ENCODE data around the gene KDM4B.
A peak's percentile ranks its signal among the peaks of the same experiment; 100 is the strongest.

The KDM4B gene

GRCh38 chr19:5048727-5049553, 80.0 kb downstream of the KDM4B start:
- DNase-seq (ENCODE audit: low spot score) (peak; percentile 87), FAIRE-seq (no peak)

DNA sequence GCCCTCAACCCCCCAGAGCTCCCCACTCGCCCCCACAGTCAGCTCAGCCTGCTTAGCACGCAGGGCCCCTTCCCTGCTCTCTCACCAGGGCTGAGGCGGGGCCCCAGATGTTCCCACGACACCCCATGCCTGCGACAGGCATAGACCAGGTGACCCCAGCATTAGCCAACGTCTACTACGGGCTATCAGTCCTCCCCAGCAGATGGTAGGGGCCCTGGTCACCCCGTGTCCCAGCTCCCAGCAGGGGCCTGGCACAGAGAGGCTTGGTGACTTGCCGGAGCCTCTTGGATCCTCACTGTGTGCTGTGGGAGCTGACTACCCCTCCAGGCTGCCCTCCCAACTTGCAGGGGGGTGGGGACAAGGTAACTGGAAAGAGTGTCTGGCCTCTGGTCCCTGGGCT, 80.6 kb downstream of the KDM4B start:
- no peak for FAIRE-seq

DNA sequence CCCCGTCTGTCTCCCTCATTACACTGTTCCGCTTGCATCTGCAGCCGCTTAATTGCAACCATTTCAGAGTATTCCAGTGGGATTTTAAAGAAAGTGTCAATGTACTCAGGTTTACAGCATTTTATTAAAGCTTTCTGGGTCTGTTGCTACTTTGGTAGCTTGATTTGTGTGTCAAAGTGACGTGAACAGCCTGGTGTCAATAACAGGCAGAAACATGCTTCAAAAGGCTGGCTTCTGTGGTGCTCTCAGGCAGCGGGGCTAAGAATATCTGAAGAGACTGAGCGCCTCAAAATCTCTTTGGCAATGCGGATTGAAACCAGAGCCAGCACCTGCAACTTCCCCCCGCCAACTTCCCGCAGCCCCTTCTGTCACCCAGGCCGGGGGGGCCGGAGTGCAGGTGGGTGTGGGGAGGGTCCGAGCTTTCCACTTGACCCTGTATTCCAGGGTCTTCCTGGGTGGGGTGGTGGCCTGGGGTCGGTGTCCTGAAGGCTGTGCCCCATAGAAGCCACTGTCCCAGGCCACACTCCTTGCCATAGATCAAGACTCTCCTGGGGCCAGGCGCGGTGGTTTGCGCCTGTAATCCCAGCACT, 81.2 kb downstream of the KDM4B start:
- DNase-seq (ENCODE audit: low spot score) (no peak), FAIRE-seq (no peak)

More for the DNA sequence above, 80.6 kb downstream of the KDM4B start:
- no peak for DNase-seq (ENCODE audit: low spot score)

DNA sequence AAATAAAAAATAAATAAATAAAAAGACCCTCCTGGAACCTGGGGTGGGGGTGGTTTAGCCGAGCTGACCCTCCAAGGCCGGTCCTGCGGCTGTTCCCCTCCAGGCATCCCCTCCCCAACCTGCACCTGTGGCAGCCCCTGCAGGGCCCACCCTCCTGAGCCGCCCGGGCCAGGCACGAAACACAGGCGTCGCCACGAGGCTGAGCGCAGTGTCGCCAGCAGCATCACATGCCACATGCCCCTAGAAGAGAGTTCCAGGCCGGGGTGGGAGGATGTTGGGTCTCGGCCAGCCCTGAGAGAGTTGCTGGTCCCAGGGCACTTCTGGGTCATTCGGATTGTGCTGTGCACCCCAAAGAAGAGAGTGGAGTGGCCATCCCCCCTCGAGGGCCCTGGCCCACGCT, 82.0 kb downstream of the KDM4B start:
- no peak for DNase-seq (ENCODE audit: low spot score)
- no peak for FAIRE-seq

GRCh38 chr19:5051619-5052018, 82.7 kb downstream of the KDM4B start:
- DNase-seq (ENCODE audit: low spot score) = no peak
- no peak for FAIRE-seq

- DNase-seq (ENCODE audit: low spot score) (no peak), FAIRE-seq (no peak)
Measured at GRCh38 chr19:5052515-5052914, 83.6 kb downstream of the KDM4B start.

DNA sequence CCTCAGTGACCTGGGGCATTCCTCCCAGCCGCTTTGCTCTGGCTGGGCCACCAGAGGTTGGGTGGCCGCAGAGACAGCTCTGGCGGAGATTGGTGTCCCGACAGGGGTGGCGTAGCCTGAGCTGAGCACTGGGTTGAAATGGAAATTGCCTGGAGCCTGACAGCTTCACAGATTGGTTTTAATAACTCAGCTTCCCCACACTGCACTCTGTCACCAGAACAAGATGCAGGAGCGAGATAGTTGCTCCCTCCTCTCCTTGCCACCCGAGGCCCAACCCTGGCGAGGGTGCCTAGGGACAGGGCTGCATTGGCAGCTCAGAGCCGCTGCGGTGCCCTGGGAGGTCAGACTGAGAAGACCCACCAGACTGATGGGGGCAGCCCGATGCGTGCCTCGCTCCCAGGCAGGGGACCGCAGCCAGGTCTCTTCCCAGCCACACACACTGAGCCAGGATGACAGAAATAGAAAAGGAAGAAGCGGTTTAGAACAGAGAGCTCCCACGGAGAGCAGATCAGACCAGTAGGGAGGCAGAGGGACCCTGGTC, 84.1 kb downstream of the KDM4B start:
- no peak for DNase-seq (ENCODE audit: low spot score)
- no peak for FAIRE-seq

- FAIRE-seq (no peak), DNase-seq (ENCODE audit: low spot score) (no peak)
Measured at GRCh38 chr19:5053661-5054060, 84.7 kb downstream of the KDM4B start.

DNA sequence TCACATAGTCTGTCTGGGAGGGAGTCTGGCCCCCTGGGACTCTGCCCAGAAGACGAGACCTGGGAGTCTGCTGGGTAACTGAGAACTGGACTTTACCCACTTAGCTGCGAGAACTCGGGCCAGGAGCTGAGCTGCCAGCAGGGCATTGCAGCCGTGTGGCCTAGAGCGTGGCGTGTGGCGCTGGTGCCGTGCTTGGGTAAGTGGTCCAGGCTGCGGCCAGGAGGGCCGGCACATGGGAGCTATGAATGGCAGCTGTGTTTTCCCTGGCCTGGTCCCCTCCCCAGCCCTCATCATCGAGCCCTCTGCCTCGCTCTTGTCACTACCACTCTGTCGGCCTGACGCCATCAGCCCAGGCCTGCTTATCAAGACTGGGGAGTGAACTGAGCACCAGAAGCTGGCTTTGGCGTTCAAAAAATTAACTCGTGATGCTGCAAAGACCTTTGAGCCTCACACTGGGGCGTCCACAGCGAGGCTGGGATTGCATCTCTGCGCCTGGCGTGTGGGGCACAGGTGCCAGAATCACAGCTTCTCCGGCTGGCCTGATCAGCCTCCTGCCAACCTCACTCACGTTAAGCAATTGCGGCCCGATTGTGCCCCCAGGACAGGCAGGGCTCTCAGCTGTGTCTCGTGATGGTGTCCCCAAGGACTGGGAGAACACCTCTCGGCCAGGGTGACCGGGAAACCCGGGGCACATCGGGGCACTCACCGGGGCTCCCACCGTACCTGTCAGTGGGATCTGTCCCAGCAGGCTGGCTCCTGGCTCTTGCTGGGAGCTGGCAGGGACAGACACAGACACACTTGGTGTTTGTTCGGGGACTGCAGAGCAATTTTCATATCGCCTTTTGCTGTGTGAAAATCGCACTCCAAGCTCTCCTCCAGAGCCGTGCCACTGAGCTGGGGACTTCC, 85.9 kb downstream of the KDM4B start:
- no peak for FAIRE-seq

DNA sequence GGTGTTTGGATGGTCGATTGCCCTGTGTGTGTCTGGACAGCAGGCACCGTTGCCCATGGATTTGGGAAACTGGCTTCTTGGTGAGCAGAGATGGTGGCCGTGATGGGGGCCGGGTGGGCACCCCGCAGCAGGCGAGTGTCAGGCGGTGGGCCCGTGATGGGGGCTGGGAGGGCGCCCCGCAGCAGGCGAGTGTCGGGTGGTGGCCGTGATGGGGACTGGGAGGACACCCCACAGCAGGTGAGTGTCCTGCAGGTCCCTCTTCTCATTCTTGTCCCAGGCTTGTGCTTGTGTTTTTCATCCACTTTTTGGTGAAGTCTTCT, 86.5 kb downstream of the KDM4B start:
- DNase-seq (ENCODE audit: low spot score) (no peak), FAIRE-seq (no peak)

More for the DNA sequence above, 85.9 kb downstream of the KDM4B start:
- no peak for DNase-seq (ENCODE audit: low spot score)

- DNase-seq (ENCODE audit: low spot score) (peak; percentile 65), FAIRE-seq (peak; percentile 30)
Measured at GRCh38 chr19:5057860-5058259, 88.9 kb downstream of the KDM4B start.

GRCh38 chr19:5058521-5059212, 89.8 kb downstream of the KDM4B start:
- no peak for FAIRE-seq
- DNase-seq (ENCODE audit: low spot score) = no peak

DNA sequence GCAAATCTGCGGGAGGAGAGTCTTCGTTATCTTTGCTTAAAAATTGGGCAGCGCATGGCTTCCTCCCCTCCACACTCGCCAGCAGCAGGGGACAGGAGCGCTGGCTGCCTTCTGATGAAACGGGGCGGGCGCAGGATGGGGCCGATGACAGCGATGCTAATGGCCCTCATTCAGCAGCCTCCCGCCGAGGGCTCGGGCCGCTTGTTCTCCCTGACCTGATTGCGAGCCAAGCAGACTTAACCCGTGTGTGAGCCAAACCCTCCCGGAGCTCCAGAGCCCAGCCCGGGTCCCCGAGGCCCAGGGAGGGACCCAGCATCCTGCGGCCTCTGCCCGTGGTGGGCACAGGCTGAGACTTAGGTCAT, 90.3 kb downstream of the KDM4B start:
- no peak for DNase-seq (ENCODE audit: low spot score)
- FAIRE-seq = no peak

- DNase-seq (ENCODE audit: low spot score) (no peak), FAIRE-seq (no peak)
Measured at GRCh38 chr19:5059793-5060192, 90.9 kb downstream of the KDM4B start.

DNA sequence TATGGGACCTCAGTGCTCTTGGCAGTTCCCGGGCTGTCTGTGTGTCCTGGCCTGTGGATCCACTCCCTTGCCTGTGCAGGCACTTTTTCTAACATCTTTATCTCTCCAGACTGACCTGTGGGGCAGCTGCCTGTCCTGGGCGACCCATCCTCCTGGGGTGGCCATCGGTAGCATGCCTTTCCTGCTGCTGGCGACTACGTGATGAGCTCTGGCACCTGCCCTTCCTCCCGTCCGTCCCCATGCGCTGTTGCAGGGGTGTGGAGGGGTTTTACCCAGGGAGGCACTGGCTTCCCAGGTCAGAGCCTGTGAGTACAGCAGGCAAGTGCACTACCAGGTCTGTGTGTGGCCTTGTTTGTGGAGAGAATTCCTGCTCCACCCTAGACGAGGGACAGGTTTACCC, 93.3 kb downstream of the KDM4B start:
- DNase-seq (ENCODE audit: low spot score) (no peak), FAIRE-seq (no peak)

GRCh38 chr19:5062799-5063198, 93.9 kb downstream of the KDM4B start:
- FAIRE-seq (no peak), DNase-seq (ENCODE audit: low spot score) (no peak)

DNA sequence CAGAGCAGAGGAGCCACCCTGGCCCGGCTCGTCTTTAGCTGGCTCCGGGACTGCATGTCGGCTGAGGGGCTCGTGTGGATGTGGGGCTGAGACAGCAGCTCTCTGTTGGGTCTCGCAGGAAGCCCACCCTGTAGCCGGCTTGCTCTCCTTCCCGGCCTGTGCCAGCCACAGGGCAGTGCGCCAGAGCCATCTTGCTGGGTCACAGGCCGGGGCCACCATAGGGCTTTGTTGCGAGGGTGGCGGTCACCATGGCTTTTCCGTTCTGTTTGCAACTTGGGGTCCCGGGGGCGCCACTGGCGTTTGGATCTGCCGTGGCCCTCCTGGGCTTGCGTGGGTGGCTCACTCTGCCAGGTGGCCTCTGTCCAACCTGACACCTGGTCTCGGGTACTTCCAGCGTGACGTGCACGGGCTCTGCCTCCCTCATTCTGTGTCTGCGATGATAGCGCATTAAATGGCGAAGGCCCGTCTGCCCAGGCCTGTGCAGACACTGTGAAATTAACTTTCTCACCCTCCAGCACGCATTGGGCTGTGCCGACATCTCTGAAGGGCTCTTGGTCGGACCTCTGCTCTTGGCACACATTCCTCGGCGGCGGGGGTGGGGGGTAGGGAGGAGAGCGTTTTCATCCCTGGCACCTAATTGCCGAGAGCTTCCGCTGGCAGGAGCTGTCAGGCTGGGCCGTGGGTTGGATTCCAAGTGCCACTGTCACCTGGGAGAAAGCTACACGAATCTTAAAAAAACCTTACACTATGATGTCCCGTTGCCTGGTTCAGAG, 95.1 kb downstream of the KDM4B start:
- DNase-seq (ENCODE audit: low spot score) = no peak
- FAIRE-seq = no peak

- DNase-seq (ENCODE audit: low spot score) (no peak), FAIRE-seq (no peak)
Measured at GRCh38 chr19:5064896-5065295, 96.0 kb downstream of the KDM4B start.

DNA sequence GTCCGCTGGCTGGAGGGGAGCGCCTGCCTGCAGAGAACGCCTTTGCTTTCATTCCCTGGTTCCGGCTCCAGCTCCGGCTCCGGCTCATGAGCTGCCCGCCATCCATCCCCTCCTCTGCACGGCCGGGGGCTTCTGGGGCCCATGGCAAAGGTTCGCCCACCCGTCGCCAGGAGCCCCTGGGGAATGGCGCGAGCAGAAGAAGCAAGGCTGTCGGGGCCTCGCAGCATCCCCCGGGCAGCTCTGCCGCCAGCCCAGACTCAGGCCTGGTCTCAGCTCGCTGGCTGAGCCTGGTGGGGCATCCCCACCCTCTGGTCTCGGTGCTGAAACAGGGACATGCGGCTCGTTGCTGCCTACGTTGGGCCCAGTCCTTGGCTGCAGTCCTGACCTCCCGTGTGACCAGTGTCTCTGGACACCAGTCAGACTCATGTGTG, 96.8 kb downstream of the KDM4B start:
- FAIRE-seq (no peak), DNase-seq (ENCODE audit: low spot score) (no peak)

GRCh38 chr19:5066768-5067167, 97.9 kb downstream of the KDM4B start:
- FAIRE-seq = no peak

DNA sequence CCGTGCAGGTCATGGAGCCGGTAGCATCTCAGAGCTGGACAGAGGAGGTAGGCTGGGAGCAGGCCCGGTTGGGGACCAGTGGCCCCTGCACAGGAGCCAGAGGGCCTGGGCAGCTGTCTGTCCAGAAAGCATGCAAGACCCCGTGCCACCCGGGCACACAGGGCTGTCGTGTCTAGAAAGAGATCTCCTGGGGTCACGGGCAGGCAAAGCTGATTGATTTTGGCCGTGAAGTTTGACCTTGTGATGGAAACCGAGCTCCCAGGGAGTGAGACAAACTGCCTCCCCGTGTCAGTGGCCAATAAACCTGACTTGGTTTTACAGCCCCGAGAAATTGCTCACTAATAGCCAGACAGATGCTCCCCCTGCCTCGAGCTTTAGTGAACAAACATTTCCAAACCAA, 98.8 kb downstream of the KDM4B start:
- FAIRE-seq = no peak
- no peak for DNase-seq (ENCODE audit: low spot score)

More at GRCh38 chr19:5066768-5067167, 97.9 kb downstream of the KDM4B start:
- DNase-seq (ENCODE audit: low spot score) = no peak

Measured in urothelium cell line (cell line).